ENCODE data around the gene RERE.

RERE gene

DNA sequence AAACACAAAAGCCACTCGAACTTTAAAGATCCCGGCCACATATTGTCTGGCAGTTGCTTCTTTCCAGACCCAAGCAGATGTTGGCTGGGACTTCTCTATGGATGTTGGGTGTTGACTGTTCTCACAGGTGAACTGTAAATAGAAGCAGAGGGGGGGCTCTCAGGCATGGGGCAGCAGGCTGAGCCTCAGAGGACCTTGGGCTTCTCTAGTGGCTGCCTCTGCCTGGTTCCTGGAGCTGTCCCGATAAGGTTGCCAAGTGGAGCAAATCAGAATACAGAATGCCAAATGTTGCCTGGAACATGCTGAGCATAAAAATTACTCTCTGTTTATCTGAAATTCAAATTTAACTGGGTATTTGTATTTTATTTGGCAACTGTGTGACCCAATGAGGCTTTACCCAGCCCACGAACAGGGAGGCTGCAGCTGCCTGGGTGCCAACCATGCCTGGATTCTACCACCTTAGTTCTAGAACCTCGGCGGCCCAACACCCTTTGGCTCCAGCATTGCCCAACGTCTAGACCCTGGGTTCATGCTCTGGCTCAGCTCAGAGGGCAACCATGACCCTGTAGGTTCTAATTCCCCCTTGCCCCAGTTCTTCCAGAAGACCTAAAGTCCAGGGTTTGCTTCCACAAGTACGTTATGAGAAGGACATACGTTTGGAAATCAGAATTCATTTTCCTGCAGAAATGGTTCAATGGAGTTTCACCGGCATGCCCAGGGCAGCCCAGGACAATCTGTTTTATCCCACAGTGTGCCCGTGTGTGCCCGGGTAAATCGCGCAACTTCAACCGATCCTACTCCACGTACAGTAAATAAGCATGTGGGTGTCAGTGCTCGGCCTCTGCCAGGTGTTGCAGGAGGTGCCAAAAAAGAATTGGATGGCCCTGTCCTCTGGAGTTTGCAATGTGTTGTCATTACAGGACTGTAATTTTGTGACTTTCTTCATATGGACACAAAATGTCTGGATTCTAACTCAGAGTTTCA, 504.9 kb downstream of the RERE start:
- peak; percentile 38 for DNase-seq

DNA sequence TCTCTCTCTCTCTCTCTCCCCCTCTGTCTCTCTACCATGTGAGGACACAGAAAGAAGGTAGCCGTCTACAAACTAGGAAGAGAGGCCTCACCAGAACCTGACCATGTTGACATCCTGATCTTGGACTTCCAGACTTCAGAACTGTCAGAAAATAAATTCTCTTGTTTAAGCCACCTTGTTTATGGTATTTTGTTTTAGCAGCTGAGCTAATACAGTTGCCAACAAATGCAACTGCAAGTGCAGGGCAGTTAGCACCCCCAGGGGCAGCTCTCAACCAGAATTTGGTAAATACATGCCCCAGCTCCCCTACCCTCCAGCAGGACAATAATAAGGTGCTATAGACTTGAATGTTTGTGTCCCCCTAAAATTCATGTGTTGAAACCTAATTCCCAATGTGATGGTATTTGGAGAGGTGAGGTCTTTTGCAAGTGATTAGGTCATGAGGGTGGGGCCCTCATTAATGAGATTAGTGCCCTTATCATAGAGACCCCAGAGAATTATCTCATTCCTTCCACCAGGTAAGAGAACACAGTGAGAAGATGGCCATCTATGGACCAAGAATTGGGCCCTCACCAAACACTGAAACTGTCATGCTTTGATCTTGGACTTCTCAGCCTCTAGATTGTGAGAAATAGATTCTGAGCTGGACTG, 506.2 kb downstream of the RERE start:
- no peak for DNase-seq

DNA sequence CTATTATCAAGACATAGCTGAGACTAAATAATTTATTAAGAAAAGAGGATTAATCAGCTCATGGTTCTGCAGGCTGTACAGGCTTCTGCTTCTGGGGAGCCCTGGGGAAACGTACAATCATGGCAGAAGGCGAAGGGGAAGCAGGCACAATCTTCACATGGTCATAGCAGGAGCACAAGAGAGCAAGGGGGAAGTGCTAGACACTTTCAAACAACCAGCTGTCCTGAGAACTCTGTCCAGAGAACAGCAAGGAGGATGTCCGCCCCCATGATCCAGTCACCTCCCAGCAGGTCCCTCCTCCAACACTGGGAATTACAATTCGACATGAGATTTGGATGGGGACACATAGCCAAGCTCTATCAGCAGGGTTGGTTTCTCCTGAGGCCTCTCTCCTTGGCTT, 509.8 kb downstream of the RERE start:
- DNase-seq, result no peak

DNA sequence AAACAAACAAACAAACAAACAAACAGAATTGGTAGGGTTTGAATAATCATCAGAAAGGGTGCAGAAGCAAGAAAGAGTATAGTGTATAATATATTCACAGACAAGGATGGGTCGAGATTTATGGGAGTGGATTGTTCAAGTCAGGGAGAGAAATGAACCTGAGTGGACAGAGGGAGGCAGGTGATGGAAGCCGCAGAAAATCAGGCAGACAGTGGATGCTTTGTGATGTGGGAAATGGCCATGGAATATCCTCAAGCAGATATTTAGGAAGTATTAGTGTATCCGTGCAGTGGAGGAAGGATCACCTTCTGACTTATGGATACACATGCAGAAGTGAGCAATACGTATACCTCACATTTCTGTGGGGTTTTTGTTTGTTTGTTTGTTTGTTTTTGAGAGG, 513.6 kb downstream of the RERE start:
- no peak for DNase-seq

- no peak for DNase-seq
Measured at GRCh38 chr1:8303141-8303540, 514.3 kb downstream of the RERE start.
